Measurements from ENCODE around the gene MYL5. TPM values are rescaled to one million over a fixed set of nuclear protein-coding genes. Genes with fewer than 3 reads are reported as not detected.

Gene MYL5
- total and polyA plus RNA-seq, 10 of the 15 experiments (the other 5 are each of a cell fraction or from before 2014, with no cell fraction given) = 1.2 to 13.8 (median 7.1) TPM

DNA sequence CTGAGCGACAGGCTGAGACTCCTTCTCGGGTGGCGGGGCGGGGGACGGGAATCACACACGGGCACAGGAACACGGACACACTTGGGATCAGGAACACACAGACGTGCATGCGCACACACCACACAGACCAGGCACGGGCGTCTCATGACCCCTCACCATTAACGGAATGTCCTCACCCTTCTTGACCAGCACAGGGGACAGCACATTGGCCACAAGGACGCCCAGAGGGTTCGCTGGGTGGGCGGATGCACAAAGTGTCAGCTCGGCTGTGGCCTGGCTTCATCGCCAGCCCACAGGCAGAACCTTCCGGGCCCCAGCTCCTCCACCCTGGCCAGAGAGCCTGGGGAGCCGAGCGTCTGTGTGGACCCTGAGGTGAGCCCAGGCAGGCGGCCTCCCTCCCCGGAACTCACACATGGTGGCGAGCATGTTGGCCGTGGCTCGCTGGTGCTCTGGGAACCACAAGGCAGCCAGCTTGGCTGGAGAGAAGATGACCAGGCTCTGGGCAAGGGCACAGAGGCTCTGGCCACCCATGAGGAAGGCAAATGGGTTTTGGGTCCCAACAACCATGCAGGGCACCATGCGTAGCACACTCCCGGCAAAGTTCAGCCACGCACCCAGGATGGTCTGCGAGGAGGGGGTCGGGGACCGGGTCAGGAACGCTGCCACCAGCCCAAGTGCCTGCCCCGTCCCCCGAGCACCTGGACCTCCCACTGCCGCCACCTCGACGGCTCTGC is 11.5 kb downstream of the MYL5 start:
- Histone ChIP-seq H3K9ac (ENCODE audit: control insufficient read depth, insufficient read depth, low read length) (no peak overlapping the region), H3K79me2 (ENCODE audit: control insufficient read depth, insufficient read depth, low read length) (no peaks in the 10 kb centered on the region), H3K27ac (ENCODE audit: control insufficient read depth, insufficient read depth) (no peak overlapping the region), H3K4me3 (no peak overlapping the region), H2AFZ (ENCODE audit: control insufficient read depth, low read depth, low read length) (no peak overlapping the region), H3K4me2 (ENCODE audit: control insufficient read depth, insufficient read depth) (no peak overlapping the region), H3K4me1 (ENCODE audit: control insufficient read depth, insufficient read depth, low read length) (peaks cover 13% of the 10 kb centered on the region), H3K36me3 (ENCODE audit: control insufficient read depth in 2 of 2, insufficient read depth in 2 of 2, low read length in 1 of 2) (no peaks in the 10 kb centered on the region), H4K20me1 (ENCODE audit: control insufficient read depth, insufficient read depth) (no peaks in the 10 kb centered on the region), H3K27me3 (replicated peaks in 1 of 2; ENCODE audit: control insufficient read depth in 2 of 2, insufficient read depth in 2 of 2, low read length in 1 of 2) (no peaks in the 10 kb centered on the region), H3K9me3 (replicated peaks; ENCODE audit: control insufficient read depth, insufficient read depth, low read length) (no peaks in the 10 kb centered on the region)
- in situ Hi-C loops (cut with MboI) (no loop called here), intact Hi-C loops (cut with micrococcal nuclease; ENCODE audit: unreplicated experiment) (no loop called here)
- TF ChIP-seq, protein P1, sequence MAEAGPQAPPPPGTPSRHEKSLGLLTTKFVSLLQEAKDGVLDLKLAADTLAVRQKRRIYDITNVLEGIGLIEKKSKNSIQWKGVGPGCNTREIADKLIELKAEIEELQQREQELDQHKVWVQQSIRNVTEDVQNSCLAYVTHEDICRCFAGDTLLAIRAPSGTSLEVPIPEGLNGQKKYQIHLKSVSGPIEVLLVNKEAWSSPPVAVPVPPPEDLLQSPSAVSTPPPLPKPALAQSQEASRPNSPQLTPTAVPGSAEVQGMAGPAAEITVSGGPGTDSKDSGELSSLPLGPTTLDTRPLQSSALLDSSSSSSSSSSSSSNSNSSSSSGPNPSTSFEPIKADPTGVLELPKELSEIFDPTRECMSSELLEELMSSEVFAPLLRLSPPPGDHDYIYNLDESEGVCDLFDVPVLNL (IDR thresholded peaks at IDR 0.05; ENCODE audit: low read depth, low read length) = no peak
- TF ChIP-seq TCF7 (IDR thresholded peaks at IDR 0.05; ENCODE audit: borderline replicate concordance) = no peak
- TF ChIP-seq, protein P2, sequence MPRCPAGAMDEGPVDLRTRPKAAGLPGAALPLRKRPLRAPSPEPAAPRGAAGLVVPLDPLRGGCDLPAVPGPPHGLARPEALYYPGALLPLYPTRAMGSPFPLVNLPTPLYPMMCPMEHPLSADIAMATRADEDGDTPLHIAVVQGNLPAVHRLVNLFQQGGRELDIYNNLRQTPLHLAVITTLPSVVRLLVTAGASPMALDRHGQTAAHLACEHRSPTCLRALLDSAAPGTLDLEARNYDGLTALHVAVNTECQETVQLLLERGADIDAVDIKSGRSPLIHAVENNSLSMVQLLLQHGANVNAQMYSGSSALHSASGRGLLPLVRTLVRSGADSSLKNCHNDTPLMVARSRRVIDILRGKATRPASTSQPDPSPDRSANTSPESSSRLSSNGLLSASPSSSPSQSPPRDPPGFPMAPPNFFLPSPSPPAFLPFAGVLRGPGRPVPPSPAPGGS (IDR thresholded peaks at IDR 0.05; ENCODE audit: borderline replicate concordance, insufficient read depth, low read depth, low read length, poor library complexity, severe bottlenecking) = peak; percentile 2
- no peak for DNase-seq (ENCODE audit: low read depth, low spot score)
- CTCF ChIA-PET = no interaction called here
- SMC1A ChIA-PET (ENCODE audit: uncharacterized antibody, unreplicated experiment) = no interaction called here
- POLR2A ChIA-PET = no interaction called here
- no peak for ATAC-seq
- RAD21 ChIA-PET (ENCODE audit: unreplicated experiment) = no interaction called here
- 75% methylated on average over 37 of the region's 37 CpGs for WGBS (ENCODE audit: insufficient coverage, insufficient replicate concordance, low lambda C conversion rate, missing lambda C conversion rate)
- BruUV-seq (replicated peaks) = no TSS peak
- FAIRE-seq = no peak

Measured in GM12878 (cell line).